ENCODE measurements around the gene RGL2.
"Not testable (repeated sequence)": the region's sequence is repeated elsewhere in the genome, so short reads cannot be mapped to it uniquely, and the experiment has no call there.

Gene RGL2, protein sequence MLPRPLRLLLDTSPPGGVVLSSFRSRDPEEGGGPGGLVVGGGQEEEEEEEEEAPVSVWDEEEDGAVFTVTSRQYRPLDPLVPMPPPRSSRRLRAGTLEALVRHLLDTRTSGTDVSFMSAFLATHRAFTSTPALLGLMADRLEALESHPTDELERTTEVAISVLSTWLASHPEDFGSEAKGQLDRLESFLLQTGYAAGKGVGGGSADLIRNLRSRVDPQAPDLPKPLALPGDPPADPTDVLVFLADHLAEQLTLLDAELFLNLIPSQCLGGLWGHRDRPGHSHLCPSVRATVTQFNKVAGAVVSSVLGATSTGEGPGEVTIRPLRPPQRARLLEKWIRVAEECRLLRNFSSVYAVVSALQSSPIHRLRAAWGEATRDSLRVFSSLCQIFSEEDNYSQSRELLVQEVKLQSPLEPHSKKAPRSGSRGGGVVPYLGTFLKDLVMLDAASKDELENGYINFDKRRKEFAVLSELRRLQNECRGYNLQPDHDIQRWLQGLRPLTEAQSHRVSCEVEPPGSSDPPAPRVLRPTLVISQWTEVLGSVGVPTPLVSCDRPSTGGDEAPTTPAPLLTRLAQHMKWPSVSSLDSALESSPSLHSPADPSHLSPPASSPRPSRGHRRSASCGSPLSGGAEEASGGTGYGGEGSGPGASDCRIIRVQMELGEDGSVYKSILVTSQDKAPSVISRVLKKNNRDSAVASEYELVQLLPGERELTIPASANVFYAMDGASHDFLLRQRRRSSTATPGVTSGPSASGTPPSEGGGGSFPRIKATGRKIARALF

DNA sequence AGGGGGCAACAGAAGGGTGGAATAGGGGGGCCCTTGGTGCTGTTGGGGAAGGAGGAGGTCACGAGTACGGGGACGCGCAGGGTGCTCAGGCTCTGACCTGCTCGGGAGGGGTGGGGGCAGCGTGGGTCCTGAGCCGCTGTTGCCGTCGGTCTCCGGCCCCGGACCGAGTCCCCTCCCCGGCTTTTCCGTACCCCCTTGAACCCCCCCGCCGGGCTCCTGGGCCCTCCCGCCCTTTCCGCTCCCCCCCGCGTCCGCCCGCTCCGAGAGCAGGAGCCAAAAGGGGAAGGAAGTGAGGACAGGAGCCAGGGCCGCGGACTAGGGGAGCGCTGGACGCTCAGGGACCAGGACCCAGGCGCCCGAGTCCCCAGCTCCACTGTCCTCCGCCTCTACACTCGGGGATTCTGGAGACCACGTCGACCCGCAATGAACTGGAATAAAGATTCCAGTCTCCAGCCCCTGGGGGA, at the start of gene RGL2:
RGL2 (minus strand) TSS at position 170 of the 464 bp plus-strand sequence. CDS start 332 bp downstream, outside the sequence.
- H3K9me3 ChIP-seq: no peaks in the 10 kb centered on the region
- peaks cover 7% of the 10 kb centered on the region for H3K36me3 ChIP-seq (replicated peaks)
- H3K4me3 ChIP-seq: peak within 1 kb of the TSS; percentile 85
- H3K27me3 ChIP-seq (ENCODE audit: low read depth): no peaks in the 10 kb centered on the region
- no peak for DNase-seq (ENCODE audit: low spot score in 2 of 2)
- peaks cover 4% of the 10 kb centered on the region for H3K4me1 ChIP-seq
- in situ Hi-C loops (cut with MboI; ENCODE audit: low sequenced_read_pairs): no loop called here

DNA sequence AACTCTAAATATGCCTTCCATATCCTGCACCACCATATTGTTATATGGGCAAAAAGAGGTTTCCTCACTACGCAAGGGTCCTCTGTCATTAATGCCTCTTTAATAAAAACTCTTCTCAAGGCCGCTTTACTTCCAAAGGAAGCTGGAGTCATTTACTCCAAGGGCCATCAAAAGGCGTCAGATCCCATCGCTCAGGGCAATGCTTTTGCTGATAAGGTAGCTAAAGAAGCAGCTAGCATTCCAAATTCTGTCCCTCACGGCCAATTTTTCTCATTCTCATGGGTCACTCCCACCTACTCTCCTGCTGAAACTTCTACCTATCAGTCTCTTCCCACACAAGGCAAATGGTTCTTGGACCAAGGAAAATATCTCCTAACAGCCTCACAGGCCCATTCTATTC, 49.1 kb upstream of the RGL2 start:
- Histone ChIP-seq H3K4me3 (no peak overlapping the region), H3K4me1 (peaks cover 6% of the 10 kb centered on the region), H3K9me3 (no peaks in the 10 kb centered on the region), H3K27me3 (ENCODE audit: low read depth) (peaks cover 21% of the 10 kb centered on the region), H3K36me3 (replicated peaks) (no peaks in the 10 kb centered on the region)
- in situ Hi-C loops (cut with MboI; ENCODE audit: low sequenced_read_pairs): no loop called here
- no peak for DNase-seq (ENCODE audit: low spot score in 2 of 2)

DNA sequence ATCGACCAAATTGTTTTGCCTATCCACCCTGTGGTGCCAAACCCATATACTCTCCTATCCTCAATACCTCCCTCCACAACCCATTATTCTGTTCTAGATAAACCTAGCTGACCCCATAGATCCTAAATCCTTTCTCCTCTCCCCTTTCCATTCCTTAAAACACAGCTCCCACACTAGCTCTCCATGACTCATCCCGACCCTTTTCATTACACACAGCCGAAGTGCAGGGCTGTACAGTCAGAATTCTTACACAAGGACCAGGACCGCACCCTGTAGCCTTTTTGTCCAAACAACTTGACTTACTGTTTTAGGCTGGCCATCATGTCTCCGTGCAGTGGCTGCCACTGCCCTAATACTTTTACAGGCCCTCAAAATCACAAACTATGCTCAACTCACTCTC, 48.2 kb upstream of the RGL2 start:
- H3K4me3 ChIP-seq; in situ Hi-C loops (cut with MboI; ENCODE audit: low sequenced_read_pairs); H3K4me1 ChIP-seq; H3K36me3 ChIP-seq (replicated peaks); H3K9me3 ChIP-seq; DNase-seq (ENCODE audit: low spot score in 2 of 2): not testable (repeated sequence)
- peaks cover 13% of the 10 kb centered on the region for H3K27me3 ChIP-seq (ENCODE audit: low read depth)

DNA sequence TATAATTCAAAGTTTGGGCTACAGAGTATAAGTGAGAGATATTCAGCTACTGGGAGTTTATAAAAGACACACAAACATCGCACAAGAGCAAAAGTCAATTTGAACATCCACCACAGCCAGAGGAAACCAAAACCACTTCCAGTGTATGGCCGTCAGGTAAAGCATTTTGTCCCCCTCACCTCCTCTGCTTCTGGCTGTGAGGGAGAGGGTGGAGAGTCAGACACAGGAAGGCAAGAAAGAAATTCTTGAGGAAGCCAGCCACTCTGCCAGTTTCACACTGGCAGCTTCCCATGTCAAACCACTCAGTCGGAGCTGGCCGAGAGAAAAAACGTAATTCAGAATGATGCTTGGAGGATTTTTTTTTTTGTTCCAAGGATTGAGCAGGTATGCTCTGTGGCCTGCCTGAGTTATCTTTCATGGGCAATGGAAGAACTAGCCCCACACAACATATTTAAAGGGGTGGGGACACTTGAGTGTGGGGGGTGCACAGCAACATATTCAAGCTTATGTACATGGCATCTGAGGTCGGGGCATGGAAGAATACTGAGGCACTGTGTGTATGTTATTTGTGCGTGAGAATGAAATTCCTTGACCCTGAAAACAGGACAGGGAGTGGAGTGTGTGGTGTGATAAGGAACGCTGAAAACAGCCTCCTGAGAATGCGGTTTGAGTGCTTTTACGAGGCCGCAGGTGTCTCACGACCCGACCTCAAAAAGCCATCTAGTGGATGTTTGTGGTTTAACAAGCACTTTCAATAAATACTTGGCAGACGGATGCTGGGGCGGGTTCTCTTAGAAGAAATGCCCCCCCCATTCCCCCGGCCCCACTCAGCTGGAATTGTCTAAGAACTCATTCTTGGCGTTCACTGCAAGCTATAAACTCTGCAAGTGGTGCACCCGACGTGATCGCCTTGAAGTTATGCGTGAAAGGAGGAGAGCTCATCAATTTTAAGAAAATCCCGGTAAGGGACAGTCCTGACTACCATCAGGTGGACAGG, 46.3 kb upstream of the RGL2 start:
- DNase-seq (ENCODE audit: low spot score in 2 of 2): peak; percentile 68 to 69
- Histone ChIP-seq H3K4me3 (no peak overlapping the region), H3K36me3 (replicated peaks) (no peaks in the 10 kb centered on the region), H3K27me3 (ENCODE audit: low read depth) (0 out of 2 replicates have a peak, but pooled peaks cover 7% of the 10 kb centered on the region), H3K9me3 (no peaks in the 10 kb centered on the region), H3K4me1 (peaks cover 6% of the 10 kb centered on the region)
- in situ Hi-C loops (cut with MboI; ENCODE audit: low sequenced_read_pairs): no loop called here

DNA sequence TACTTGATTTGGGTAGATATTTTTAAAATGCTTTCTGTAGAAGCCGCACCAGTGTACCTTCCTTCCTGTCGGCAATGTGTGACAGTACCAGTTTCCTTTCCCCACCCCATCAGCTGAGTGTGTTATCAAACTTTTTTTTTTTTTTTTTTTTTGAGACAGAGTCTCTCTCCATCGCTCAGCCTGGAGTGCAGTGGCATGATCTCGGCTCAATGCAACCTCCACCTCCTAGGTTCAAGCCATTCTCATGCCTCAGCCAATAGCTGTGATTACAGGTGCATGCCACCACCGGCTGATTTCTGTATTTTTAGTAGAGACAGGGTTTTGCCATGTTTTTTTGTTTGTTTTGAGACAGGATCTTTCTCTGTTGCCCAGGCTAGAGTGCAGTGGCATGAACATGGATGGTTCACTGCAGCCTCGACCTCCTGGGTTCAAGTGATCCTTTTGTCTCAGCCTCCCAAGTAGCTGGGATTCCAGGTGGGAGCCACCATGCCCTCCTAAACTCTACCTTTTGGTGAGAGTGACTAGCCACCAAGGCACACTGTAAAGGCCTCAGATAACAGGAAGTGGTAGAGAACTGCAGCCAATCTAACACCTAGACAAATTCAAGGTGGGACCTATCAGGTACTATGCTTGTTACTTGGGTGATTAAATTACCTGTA, 45.3 kb upstream of the RGL2 start:
- in situ Hi-C loops (cut with MboI; ENCODE audit: low sequenced_read_pairs): no loop called here
- H3K9me3 ChIP-seq: no peaks in the 10 kb centered on the region
- no peaks in the 10 kb centered on the region for H3K36me3 ChIP-seq (replicated peaks)
- H3K27me3 ChIP-seq (ENCODE audit: low read depth): 0 out of 2 replicates have a peak, but pooled peaks cover 7% of the 10 kb centered on the region
- H3K4me3 ChIP-seq: no peak overlapping the region
- H3K4me1 ChIP-seq: peaks cover 6% of the 10 kb centered on the region
- no peak for DNase-seq (ENCODE audit: low spot score in 2 of 2)

DNA sequence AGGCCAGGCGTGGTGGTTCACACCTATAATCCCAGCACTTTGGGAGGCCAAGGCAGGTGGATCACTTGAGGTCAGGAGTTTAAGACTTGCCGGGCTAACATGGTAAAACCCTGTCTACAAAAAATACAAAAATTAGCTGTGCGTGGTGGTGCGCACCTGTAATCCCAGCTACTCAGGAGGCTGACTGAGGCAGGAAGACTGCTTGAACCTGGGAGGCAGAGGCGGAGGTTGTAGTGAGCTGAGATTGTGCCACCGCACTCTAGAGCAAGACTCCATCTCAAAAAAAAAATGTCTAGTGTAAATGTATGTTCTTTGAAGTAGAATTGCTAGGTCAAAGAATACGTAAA, 44.8 kb upstream of the RGL2 start:
- H3K4me3 ChIP-seq; H3K9me3 ChIP-seq; DNase-seq (ENCODE audit: low spot score in 2 of 2); H3K4me1 ChIP-seq; H3K27me3 ChIP-seq (ENCODE audit: low read depth); H3K36me3 ChIP-seq (replicated peaks); in situ Hi-C loops (cut with MboI; ENCODE audit: low sequenced_read_pairs): not testable (repeated sequence)

DNA sequence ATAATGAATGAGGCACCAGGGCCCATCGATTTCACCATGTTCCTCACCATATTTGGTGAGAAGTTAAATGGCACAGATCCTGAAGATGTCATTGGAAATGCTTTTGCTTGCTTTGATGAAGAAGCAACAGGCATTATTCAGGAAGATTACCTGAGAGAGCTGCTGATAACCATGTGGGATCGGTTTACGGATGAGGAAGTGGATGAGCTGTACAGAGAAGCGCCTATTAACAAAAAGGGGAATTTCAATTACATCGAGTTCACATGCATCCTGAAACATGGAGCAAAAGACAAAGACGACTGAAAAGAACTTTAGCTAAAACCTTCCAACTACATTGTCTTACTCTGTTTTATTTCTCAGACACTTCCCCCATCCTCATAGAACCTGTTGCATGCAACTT, 40.5 kb upstream of the RGL2 start:
- Histone ChIP-seq H3K36me3 (replicated peaks) (no peaks in the 10 kb centered on the region), H3K9me3 (no peaks in the 10 kb centered on the region), H3K27me3 (ENCODE audit: low read depth) (no peaks in the 10 kb centered on the region), H3K4me3 (no peak overlapping the region), H3K4me1 (no peaks in the 10 kb centered on the region)
- no peak for DNase-seq (ENCODE audit: low spot score in 2 of 2)
- in situ Hi-C loops (cut with MboI; ENCODE audit: low sequenced_read_pairs): no loop called here

DNA sequence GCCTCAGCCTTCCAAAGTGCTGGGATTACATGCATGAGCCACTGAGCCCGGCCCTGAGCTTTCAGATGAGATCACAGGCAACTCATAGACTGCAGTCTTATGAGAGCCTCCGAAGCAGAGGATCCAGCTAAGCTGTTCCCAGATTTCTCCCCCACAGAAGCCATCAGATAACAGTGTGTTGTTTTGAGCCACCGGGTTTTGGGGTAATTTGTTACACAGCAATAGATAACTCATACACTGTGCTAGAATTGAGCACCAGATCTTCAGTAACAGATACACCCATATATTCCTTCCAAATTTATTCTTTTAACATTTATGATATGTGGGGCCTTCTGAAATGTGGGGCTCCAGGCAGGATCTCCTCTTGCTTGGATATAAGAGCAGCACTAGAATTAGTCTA, 37.8 kb upstream of the RGL2 start:
- Histone ChIP-seq H3K4me3 (no peak overlapping the region), H3K27me3 (ENCODE audit: low read depth) (no peaks in the 10 kb centered on the region), H3K36me3 (replicated peaks) (no peaks in the 10 kb centered on the region), H3K9me3 (no peaks in the 10 kb centered on the region), H3K4me1 (no peaks in the 10 kb centered on the region)
- in situ Hi-C loops (cut with MboI; ENCODE audit: low sequenced_read_pairs): no loop called here
- DNase-seq (ENCODE audit: low spot score in 2 of 2): no peak

DNA sequence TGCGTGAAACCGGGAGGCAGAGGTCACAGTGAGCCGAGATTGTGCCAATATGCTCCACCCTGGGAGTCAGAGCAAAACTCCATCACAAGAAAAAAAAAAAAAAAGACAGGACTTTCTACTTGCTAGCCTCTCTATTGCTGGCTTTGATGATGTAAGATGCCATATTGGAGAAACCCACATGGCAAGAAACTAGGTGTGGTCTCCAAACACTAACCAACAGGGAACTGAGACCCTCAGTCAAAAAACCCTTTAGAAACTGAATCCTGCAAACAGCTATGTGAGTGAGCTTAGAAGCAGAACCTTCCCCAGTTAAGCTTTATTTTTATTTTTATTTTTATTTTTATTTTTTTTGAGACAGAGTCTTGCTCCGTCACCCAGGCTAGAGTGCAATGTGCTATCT, 37.2 kb upstream of the RGL2 start:
- no peaks in the 10 kb centered on the region for H3K4me1 ChIP-seq
- in situ Hi-C loops (cut with MboI; ENCODE audit: low sequenced_read_pairs): no loop called here
- no peak overlapping the region for H3K4me3 ChIP-seq
- no peaks in the 10 kb centered on the region for H3K36me3 ChIP-seq (replicated peaks)
- no peak for DNase-seq (ENCODE audit: low spot score in 2 of 2)
- no peaks in the 10 kb centered on the region for H3K27me3 ChIP-seq (ENCODE audit: low read depth)
- H3K9me3 ChIP-seq: no peaks in the 10 kb centered on the region

DNA sequence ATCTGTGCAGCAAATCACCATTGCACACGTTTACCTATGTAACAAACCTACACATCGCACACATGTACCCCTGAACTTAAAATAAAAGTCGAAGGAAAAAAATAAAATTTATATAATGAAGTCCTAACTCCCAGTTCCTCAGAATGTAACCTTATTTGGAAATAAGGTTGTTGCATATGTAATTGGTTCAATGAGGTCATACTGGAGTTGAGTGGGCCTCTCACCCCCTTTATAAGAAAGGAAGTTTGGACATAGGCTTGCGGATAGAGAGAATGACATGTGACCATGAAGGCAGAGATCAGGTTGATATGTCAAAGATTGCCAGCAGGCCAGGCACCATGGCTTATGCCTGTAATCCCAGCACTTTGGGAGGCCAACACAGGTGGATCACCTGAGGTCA, 34.9 kb upstream of the RGL2 start:
- no peaks in the 10 kb centered on the region for H3K36me3 ChIP-seq (replicated peaks)
- no peaks in the 10 kb centered on the region for H3K27me3 ChIP-seq (ENCODE audit: low read depth)
- in situ Hi-C loops (cut with MboI; ENCODE audit: low sequenced_read_pairs): no loop called here

DNA sequence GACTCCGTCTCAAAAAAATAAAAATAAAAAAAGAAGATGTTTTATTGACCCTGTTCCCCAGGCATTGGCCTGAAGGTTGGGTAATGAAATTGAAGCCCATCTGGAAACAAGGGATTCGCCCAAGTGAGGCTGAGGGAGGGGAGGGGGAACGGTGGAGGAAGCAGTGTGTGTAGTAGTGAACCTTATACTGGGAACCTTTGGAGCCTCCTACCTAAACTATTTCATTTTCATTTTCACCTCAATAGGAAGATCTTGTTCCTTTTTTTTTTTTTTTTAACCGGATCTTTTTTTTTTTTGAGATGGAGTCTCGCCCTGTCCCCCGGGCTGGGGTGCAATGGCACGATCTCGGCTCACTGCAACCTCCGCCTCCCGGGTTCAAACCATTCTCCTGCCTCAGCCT, 32.0 kb upstream of the RGL2 start:
- no peaks in the 10 kb centered on the region for H3K9me3 ChIP-seq
- no peak for DNase-seq (ENCODE audit: low spot score in 2 of 2)
- no peaks in the 10 kb centered on the region for H3K4me1 ChIP-seq
- H3K27me3 ChIP-seq (ENCODE audit: low read depth): no peaks in the 10 kb centered on the region
- in situ Hi-C loops (cut with MboI; ENCODE audit: low sequenced_read_pairs): no loop called here
- no peaks in the 10 kb centered on the region for H3K36me3 ChIP-seq (replicated peaks)
- H3K4me3 ChIP-seq: no peak overlapping the region

More for the DNA sequence above, 34.9 kb upstream of the RGL2 start:
- no peaks in the 10 kb centered on the region for H3K4me1 ChIP-seq
- H3K9me3 ChIP-seq: no peaks in the 10 kb centered on the region
- no peak for DNase-seq (ENCODE audit: low spot score in 2 of 2)
- no peak overlapping the region for H3K4me3 ChIP-seq

DNA sequence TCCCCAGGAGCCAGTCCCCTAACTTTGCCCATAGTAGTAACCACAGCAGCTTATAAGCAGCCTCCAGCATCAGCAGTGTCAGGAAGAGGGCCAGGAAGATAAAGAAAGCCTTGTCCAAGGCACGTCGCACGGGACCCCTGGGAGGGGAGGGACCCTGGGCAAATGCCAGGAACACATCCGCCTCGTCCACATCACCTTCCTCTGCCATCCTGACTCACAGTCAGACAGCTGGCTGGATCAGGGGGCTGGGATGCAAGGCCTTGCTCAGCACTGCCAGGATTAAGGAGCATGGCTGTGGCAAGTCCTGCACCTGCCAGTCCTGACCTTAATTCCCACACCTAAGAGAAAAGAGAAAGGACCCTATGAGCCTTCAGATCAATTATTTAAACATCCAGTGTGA, 30.3 kb upstream of the RGL2 start:
- in situ Hi-C loops (cut with MboI; ENCODE audit: low sequenced_read_pairs): no loop called here
- DNase-seq (ENCODE audit: low spot score in 2 of 2): no peak

DNA sequence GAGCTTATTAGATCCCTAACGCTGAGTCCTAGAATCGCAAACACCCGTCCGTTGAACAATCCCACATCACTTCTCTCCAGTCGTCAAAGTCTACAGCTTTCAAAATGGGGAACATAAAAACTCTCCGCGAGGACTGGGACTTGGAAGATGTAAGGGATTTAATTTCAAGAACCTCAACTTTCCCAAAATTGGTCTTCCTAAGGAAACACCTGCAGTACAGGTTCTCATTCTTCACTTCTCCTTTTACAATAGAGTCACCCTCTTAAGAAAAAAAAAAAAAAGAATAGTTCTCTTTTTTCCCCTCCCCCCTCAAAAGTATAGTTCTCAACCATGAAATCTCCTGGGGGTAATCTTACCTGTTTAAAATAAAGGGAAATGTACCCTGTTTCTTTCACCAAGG, 25.4 kb upstream of the RGL2 start:
- in situ Hi-C loops (cut with MboI; ENCODE audit: low sequenced_read_pairs): no loop called here
- DNase-seq (ENCODE audit: low spot score in 2 of 2): no peak

More for the DNA sequence above, 30.3 kb upstream of the RGL2 start:
- H3K27me3 ChIP-seq (ENCODE audit: low read depth): no peaks in the 10 kb centered on the region
- no peak overlapping the region for H3K4me3 ChIP-seq
- no peaks in the 10 kb centered on the region for H3K36me3 ChIP-seq (replicated peaks)
- peaks cover 1% of the 10 kb centered on the region for H3K4me1 ChIP-seq
- H3K9me3 ChIP-seq: no peaks in the 10 kb centered on the region

More for the DNA sequence above, 25.4 kb upstream of the RGL2 start:
- Histone ChIP-seq H3K27me3 (ENCODE audit: low read depth) (no peaks in the 10 kb centered on the region), H3K9me3 (no peaks in the 10 kb centered on the region), H3K4me3 (peak overlapping the region; percentile 55), H3K36me3 (replicated peaks) (peaks cover 27% of the 10 kb centered on the region), H3K4me1 (peaks cover 11% of the 10 kb centered on the region)
